Measurements from ENCODE around the gene CPPED1. TPM values are rescaled to one million over a fixed set of nuclear protein-coding genes. Genes with fewer than 3 reads are reported as not detected.

Gene CPPED1
- total and polyA plus RNA-seq, 4 donors = 10.4 to 29.1 (median 23.0) TPM

DNA sequence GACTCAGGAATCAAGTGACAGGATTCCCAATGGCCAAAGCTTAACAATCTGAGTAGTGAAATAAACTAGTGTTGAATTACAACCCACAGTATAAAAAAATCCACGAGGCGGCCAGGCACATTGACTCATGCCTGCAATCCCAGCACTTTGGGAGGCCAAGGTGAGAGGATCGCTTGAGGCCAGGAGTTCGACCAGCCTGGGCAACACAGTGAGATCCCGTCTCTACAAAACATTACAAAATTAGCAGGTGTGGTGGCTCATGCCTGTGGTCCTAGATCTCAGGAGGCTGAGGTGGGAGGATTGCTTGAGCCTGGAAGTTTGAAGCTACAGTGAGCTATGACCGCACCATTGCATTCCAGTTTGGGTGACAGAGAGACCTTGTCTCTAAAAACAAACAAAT, 133.8 kb downstream of the CPPED1 start:
- WGBS = 97% methylated on average over 6 of the region's 6 CpGs
- H3K4me3 ChIP-seq (ENCODE audit: low read depth in 1 of 3, low read length in 3 of 3) = no peak overlapping the region
- H3K9ac ChIP-seq (ENCODE audit: low read depth in 1 of 2, low read length in 2 of 2) = no peak overlapping the region
- peaks cover 0 to 2% (median 0%) of the 10 kb centered on the region in 4 donors for H3K36me3 ChIP-seq (ENCODE audit: control insufficient read depth in 4 of 4, insufficient read depth in 3 of 4, low read depth in 1 of 4, low read length in 3 of 4)
- H3K9me3 ChIP-seq (ENCODE audit: control insufficient read depth in 4 of 4, low read length in 3 of 4) = peaks cover 0 to 12% (median 3%) of the 10 kb centered on the region in 4 donors
- DNase-seq (ENCODE audit: low spot score) = no peak
- H3K27ac ChIP-seq (ENCODE audit: low read depth in 1 of 2, low read length in 2 of 2) = no peak overlapping the region
- TF ChIP-seq TAF1 (conservative IDR thresholded peaks at IDR 0.05) (no peak), NR2F2 (IDR thresholded peaks at IDR 0.05) (no peak), HNF4G (IDR thresholded peaks at IDR 0.05) (no peak), REST (IDR thresholded peaks at IDR 0.05) (no peak), SP1 (IDR thresholded peaks at IDR 0.05) (no peak), JUND (IDR thresholded peaks at IDR 0.05) (no peak), CTCF (IDR thresholded peaks at IDR 0.05; ENCODE audit: low read depth, low read length, missing input control) (no peak)
- TF ChIP-seq, protein P1, sequence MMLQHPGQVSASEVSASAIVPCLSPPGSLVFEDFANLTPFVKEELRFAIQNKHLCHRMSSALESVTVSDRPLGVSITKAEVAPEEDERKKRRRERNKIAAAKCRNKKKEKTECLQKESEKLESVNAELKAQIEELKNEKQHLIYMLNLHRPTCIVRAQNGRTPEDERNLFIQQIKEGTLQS (IDR thresholded peaks at IDR 0.05) = no peak
- TF ChIP-seq, protein P2, sequence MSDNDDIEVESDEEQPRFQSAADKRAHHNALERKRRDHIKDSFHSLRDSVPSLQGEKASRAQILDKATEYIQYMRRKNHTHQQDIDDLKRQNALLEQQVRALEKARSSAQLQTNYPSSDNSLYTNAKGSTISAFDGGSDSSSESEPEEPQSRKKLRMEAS (IDR thresholded peaks at IDR 0.05) = no peak
- TF ChIP-seq, protein P3, sequence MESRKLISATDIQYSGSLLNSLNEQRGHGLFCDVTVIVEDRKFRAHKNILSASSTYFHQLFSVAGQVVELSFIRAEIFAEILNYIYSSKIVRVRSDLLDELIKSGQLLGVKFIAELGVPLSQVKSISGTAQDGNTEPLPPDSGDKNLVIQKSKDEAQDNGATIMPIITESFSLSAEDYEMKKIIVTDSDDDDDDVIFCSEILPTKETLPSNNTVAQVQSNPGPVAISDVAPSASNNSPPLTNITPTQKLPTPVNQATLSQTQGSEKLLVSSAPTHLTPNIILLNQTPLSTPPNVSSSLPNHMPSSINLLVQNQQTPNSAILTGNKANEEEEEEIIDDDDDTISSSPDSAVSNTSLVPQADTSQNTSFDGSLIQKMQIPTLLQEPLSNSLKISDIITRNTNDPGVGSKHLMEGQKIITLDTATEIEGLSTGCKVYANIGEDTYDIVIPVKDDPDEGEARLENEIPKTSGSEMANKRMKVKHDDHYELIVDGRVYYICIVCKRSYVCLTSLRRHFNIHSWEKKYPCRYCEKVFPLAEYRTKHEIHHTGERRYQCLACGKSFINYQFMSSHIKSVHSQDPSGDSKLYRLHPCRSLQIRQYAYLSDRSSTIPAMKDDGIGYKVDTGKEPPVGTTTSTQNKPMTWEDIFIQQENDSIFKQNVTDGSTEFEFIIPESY (IDR thresholded peaks at IDR 0.05) = no peak
- H3K4me1 ChIP-seq (ENCODE audit: control insufficient read depth in 4 of 4, insufficient read depth in 4 of 4, low read length in 3 of 4) = peaks cover under 1% of the 10 kb centered on the region in 4 donors
- H3K27me3 ChIP-seq (ENCODE audit: control insufficient read depth in 4 of 4, insufficient read depth in 4 of 4, low read length in 3 of 4) = no peaks in the 10 kb centered on the region

DNA sequence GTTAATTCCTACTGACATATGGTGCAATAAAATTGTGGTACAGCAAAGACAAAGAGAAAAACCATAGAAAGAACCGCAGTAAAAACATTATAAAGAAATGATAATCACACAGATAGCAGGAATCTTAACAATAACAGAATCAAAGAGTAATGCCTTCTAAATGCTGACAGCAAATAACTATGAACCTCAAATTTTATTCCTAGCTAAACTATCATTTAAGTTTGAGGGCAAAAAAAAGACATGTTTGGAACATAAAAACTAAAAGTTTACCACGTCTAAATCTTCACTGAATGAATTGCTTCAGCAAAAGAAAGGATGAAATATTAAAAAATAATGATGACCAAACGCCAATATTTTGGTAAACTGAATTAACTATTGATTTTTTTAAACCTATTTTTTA, 135.8 kb downstream of the CPPED1 start:
- Histone ChIP-seq H3K9me3 (ENCODE audit: control insufficient read depth in 4 of 4, low read length in 3 of 4) (peaks cover 0 to 12% (median 3%) of the 10 kb centered on the region in 4 donors), H3K27me3 (ENCODE audit: control insufficient read depth in 4 of 4, insufficient read depth in 4 of 4, low read length in 3 of 4) (no peaks in the 10 kb centered on the region), H3K9ac (ENCODE audit: low read depth in 1 of 2, low read length in 2 of 2) (no peak overlapping the region), H3K4me3 (ENCODE audit: low read depth in 1 of 3, low read length in 3 of 3) (no peak overlapping the region), H3K4me1 (ENCODE audit: control insufficient read depth in 4 of 4, insufficient read depth in 4 of 4, low read length in 3 of 4) (peaks cover 7 to 12% (median 11%) of the 10 kb centered on the region in 4 donors), H3K36me3 (ENCODE audit: control insufficient read depth in 4 of 4, insufficient read depth in 3 of 4, low read depth in 1 of 4, low read length in 3 of 4) (peaks cover 0 to 2% (median 0%) of the 10 kb centered on the region in 4 donors), H3K27ac (ENCODE audit: low read depth in 1 of 2, low read length in 2 of 2) (no peak overlapping the region)
- no peak for DNase-seq (ENCODE audit: low spot score)
- 64% methylated on average over 3 of the region's 3 CpGs for WGBS
- TF ChIP-seq HNF4G (IDR thresholded peaks at IDR 0.05) (no peak), FOXA1 (IDR thresholded peaks at IDR 0.05) (no peak), GABPA (IDR thresholded peaks at IDR 0.05 in 1 of 2, conservative IDR thresholded peaks at IDR 0.05 in 1 of 2) (no peak), CTCF (IDR thresholded peaks at IDR 0.05; ENCODE audit: low read depth, low read length, missing input control) (no peak), TAF1 (conservative IDR thresholded peaks at IDR 0.05) (no peak), EGR1 (IDR thresholded peaks at IDR 0.05; ENCODE audit: low read depth in 2 of 2) (no peak), HNF4A (conservative IDR thresholded peaks at IDR 0.05) (no peak), SP1 (IDR thresholded peaks at IDR 0.05) (no peak), JUND (IDR thresholded peaks at IDR 0.05) (no peak), RAD21 (IDR thresholded peaks at IDR 0.05) (no peak), YY1 (IDR thresholded peaks at IDR 0.05) (no peak)
- TF ChIP-seq, protein P2 (IDR thresholded peaks at IDR 0.05) = no peak
- TF ChIP-seq, protein P3 (IDR thresholded peaks at IDR 0.05) = no peak
